IMR-90 (cell line): ENCODE data around the gene NPTN.
"Not testable (repeated sequence)": the region's sequence is repeated elsewhere in the genome, so short reads cannot be mapped to it uniquely, and the experiment has no call there.

Source experiments
- BHLHE40 ChIP-seq: fragments of 150-350 bp; IDR thresholded peaks from 2 replicates; pipeline ENCODE4 v1.6.1; 2016; ENCODE audit warnings: mild to moderate bottlenecking, low read depth, low read length
- CTCF ChIP-seq: conservative IDR thresholded peaks from 2 replicates; pipeline ENCODE4 v1.5.1; 2012; ENCODE audit warnings: mild to moderate bottlenecking, low read depth, low read length, improper control_type of control experiment
- FOS ChIP-seq: fragments of 150-350 bp; IDR thresholded peaks from 2 replicates; pipeline ENCODE4 v1.6.1; 2016; ENCODE audit warnings: low read depth, low read length
- MAFK ChIP-seq: IDR thresholded peaks from 2 replicates; pipeline ENCODE4 v1.6.1; 2012; ENCODE audit warnings: low read depth, low read length, improper control_type of control experiment
- MAZ ChIP-seq: IDR thresholded peaks from 2 replicates; pipeline ENCODE4 v1.6.1; 2012; ENCODE audit warnings: low read depth, mild to moderate bottlenecking, low read length, improper control_type of control experiment, moderate library complexity, borderline replicate concordance
- POLR2A ChIP-seq: IDR thresholded peaks from 2 replicates; pipeline ENCODE4 v1.6.1; 2012; ENCODE audit warnings: mild to moderate bottlenecking, low read depth, low read length

- not testable (repeated sequence) for TF ChIP-seq POLR2A, CTCF, MAFK, FOS, BHLHE40, MAZ
Observed at GRCh38 chr15:73577593-73577992, 55.6 kb downstream of the NPTN start.
